Measurements from ENCODE around the gene VKORC1. TPM values are rescaled to one million over a fixed set of nuclear protein-coding genes. Genes with fewer than 3 reads are reported as not detected.

VKORC1 gene
- total RNA-seq (2021; fragmentation: NEBNext Ultra II Directional; extraction: Animal tissue kit (Norgen Biotek cat#: 25700)) (83.3 and 84.1 TPM in 2 replicates), polyA plus RNA-seq (2011; rRNA removed) (483 and 512 TPM in 2 replicates), polyA minus RNA-seq (2011; rRNA and poly(A)+ RNA removed) (162 and 226 TPM in 2 replicates)
- 255 TPM for polyA plus RNA-seq (2011; cell fraction: cytosol; rRNA removed)
- polyA plus RNA-seq (2011; cell fraction: nucleus; rRNA removed), result 252 TPM
- polyA plus RNA-seq (2012, experiment 1 of 2), result 102 to 148 TPM (median 131 TPM) in 4 replicates
- 241 TPM for polyA plus RNA-seq (2012, experiment 2 of 2)
- 194 TPM for polyA plus RNA-seq (2013, experiment 1 of 2)
- polyA plus RNA-seq (2013, experiment 2 of 2), result 225 TPM
- 64.1 TPM for polyA minus RNA-seq (2011; cell fraction: cytosol; rRNA and poly(A)+ RNA removed)
- polyA minus RNA-seq (2011; cell fraction: nucleus; rRNA and poly(A)+ RNA removed), result 59.3 TPM
- long read RNA-seq, experiment 1, transcript VKORC1-205 (3 exons, 1,012 nt), result major isoform, 53 of 85 reads
- long read RNA-seq, experiment 1, transcript VKORC1-203 (2 exons, 901 nt), result minor isoform, 23 of 85 reads
- long read RNA-seq, experiment 1, partial matches to known transcripts, result 5 of 85 reads
- long read RNA-seq, experiment 1, other reads (novel, unspliced or antisense), result 3 of 85 reads
- long read RNA-seq, experiment 2, transcript VKORC1-201 (3 exons, 876 nt), result minor isoform, 5 of 84 reads
- long read RNA-seq, experiment 2, transcript VKORC1-205 (3 exons, 1,012 nt), result major isoform, 70 of 84 reads
- long read RNA-seq, experiment 2, partial matches to known transcripts, result 0 of 84 reads
- long read RNA-seq, experiment 2, other reads (novel, unspliced or antisense), result 2 of 84 reads

DNA sequence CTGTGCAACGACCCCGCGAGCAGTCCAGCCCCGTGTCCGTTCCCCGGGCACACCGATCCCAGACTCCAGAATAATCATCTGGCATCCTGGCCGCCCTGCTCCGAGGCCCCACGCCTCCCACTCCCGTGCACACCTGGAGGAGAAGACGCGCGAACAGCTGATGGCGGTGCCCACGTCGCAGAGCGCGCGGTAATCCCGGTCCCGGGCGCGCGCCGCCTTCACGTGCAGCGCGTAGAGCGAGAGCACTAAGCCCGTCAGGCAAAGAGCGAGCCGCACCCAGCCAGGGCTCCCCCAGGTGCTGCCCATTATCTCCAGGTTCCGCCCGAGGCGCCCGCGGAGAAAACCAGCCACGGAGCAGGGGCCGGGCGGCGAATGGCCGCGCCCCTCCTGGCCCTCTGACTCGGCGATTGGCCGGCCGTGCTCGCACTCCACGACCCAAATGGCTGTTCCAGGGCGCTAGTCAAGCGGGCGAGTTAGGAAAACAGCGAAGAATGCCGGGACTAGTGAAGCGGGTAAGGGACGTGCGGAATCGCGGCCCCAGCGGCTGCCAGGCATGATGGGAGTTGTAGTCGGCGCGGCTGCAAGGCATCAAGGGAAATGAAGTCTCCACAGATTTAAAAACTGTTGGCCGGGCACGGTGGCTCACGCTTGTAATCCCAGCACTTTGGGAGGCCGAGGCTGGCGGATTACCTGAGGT, at the start of gene VKORC1:
Gene VKORC1 (minus strand): TSS at position 374 of the 697 bp plus-strand sequence. CDS start 68 bp downstream, at position 306.
- H3K79me1 ChIP-seq (ENCODE audit: low read depth, low read length), result peaks cover 10% of the 10 kb centered on the region
- H3K27me3 ChIP-seq (replicated peaks in 1 of 4; ENCODE audit: control insufficient read depth in 3 of 4, extremely low read depth in 1 of 4, insufficient read depth in 3 of 4, low read length in 3 of 4), result no peaks in the 10 kb centered on the region
- H2AK5ac ChIP-seq (ENCODE audit: low read depth, low read length), result peak within 1 kb of the TSS; percentile 53; the same call in 1 of the 2 replicates
- peak within 1 kb of the TSS; percentile 91 for H3K14ac ChIP-seq (ENCODE audit: insufficient read length)
- peaks cover 2 to 13% of the 10 kb centered on the region in 2 experiments for H4K20me1 ChIP-seq (replicated peaks in 1 of 2; ENCODE audit: control insufficient read depth in 1 of 2, insufficient read depth in 2 of 2, low read length in 2 of 2)
- FAIRE-seq (no peak), DNase-seq (ENCODE audit: low read depth in 1 of 2, low spot score in 2 of 2) (peak; percentile 90 to 92)
- peak within 1 kb of the TSS; percentile 16; the same call in 1 of the 2 replicates for H3K27ac ChIP-seq (ENCODE audit: low read depth, low read length)
- peaks cover 10% of the 10 kb centered on the region for H3K23me2 ChIP-seq (ENCODE audit: low read depth, low read length)
- peak within 1 kb of the TSS; percentile 87 for H3K18ac ChIP-seq (ENCODE audit: extremely low read depth, low read length)
- WGBS, 2 experiments (ENCODE audit: extremely low coverage in 1 of 2, insufficient coverage in 1 of 2, insufficient read length in 1 of 2, insufficient replicate concordance in 2 of 2, low coverage in 1 of 2, low lambda C conversion rate in 2 of 2, missing lambda C conversion rate in 1 of 2), result 2% methylated on average over 49 of the region's 69 CpGs; no CpG with 5 or more reads in 1 of the 2 experiments
- H3K4ac ChIP-seq (replicated peaks; ENCODE audit: insufficient read length, low read depth, low read length), result peak within 1 kb of the TSS; percentile 3
- peak within 1 kb of the TSS; percentile 82 for H3K56ac ChIP-seq (replicated peaks; ENCODE audit: insufficient read length, low read depth, low read length)
- H2BK120ac ChIP-seq (replicated peaks; ENCODE audit: low read depth, low read length), result peak within 1 kb of the TSS; percentile 43
- no peak within 1 kb of the TSS for H3K23ac ChIP-seq (ENCODE audit: insufficient read length)
- peak within 1 kb of the TSS; percentile 85 to 91 for H3K4me2 ChIP-seq (ENCODE audit: insufficient read depth in 1 of 2, low read depth in 2 of 2, low read length in 2 of 2)
- peak within 1 kb of the TSS; percentile 29; the same call in 1 of the 2 replicates for H2BK15ac ChIP-seq (ENCODE audit: low read length)
- POLR2A ChIA-PET (ENCODE audit: partially characterized antibody), result interaction anchor here (0.7 to 4.2 kb wide), 10 partner anchors 8 to 110 kb away, joined by 3 to 26 read pairs (median 5); partner anchors contain the start of genes FUS, HSD3B7, KAT8 and ZNF646
- H3K9ac ChIP-seq (replicated peaks in 1 of 4; ENCODE audit: extremely low read depth in 1 of 4, low read depth in 3 of 4, low read length in 3 of 4), result peak within 1 kb of the TSS; percentile 46 to 83 (median 73)
- peak within 1 kb of the TSS; percentile 86; the same call in 1 of the 2 replicates for H2BK5ac ChIP-seq (ENCODE audit: low read depth, low read length)
- no peaks in the 10 kb centered on the region for H3K9me3 ChIP-seq (ENCODE audit: insufficient read depth in 2 of 2, low read depth in 1 of 2, low read length in 1 of 2)
- H4K5ac ChIP-seq (ENCODE audit: insufficient read length, low read depth, low read length), result peak within 1 kb of the TSS; percentile 89
- CTCF ChIA-PET (ENCODE audit: partially characterized antibody), result interaction anchor here (0.7 to 1.4 kb wide), 2 partner anchors 13 to 21 kb away, joined by 3 to 5 read pairs; partner anchors contain the start of genes ZNF646 and ZNF668
- peaks cover 0 to 9% (median 3%) of the 10 kb centered on the region in 4 experiments; a peak in 4 of 7 replicates for H3K4me1 ChIP-seq (replicated peaks in 1 of 4; ENCODE audit: control insufficient read depth in 3 of 4, insufficient read depth in 4 of 4, low read length in 3 of 4)
- peak within 1 kb of the TSS; percentile 54 for H2AFZ ChIP-seq (ENCODE audit: low read length)
- peaks cover 0 to 11% (median 4%) of the 10 kb centered on the region in 4 experiments; a peak in 5 of 8 replicates for H3K36me3 ChIP-seq (ENCODE audit: control insufficient read depth in 2 of 4, insufficient read depth in 4 of 4, low read length in 3 of 4)
- H4K91ac ChIP-seq (replicated peaks; ENCODE audit: insufficient read length, low read length), result peak within 1 kb of the TSS; percentile 55
- peak within 1 kb of the TSS; percentile 87 to 96 (median 92) for H3K4me3 ChIP-seq (ENCODE audit: extremely low read depth in 1 of 4, insufficient read depth in 2 of 4, low read depth in 3 of 4, low read length in 4 of 4)
- H4K8ac ChIP-seq (ENCODE audit: extremely low read depth, insufficient read depth, low read length), result peak within 1 kb of the TSS; percentile 83
- H3K79me2 ChIP-seq (ENCODE audit: control insufficient read depth in 1 of 2, insufficient read depth in 2 of 2, low read length in 2 of 2), result peaks cover 0 to 7% of the 10 kb centered on the region in 2 experiments; a peak in 1 of 4 replicates
- H2BK20ac ChIP-seq (ENCODE audit: low read length), result peak within 1 kb of the TSS; percentile 80; the same call in 1 of the 2 replicates
- peak within 1 kb of the TSS; percentile 75; the same call in 1 of the 2 replicates for H2BK12ac ChIP-seq (ENCODE audit: low read depth, low read length)
- TF ChIP-seq HDAC6 (IDR thresholded peaks at IDR 0.05; ENCODE audit: low read depth, low read length) (no peak), SIRT6 (IDR thresholded peaks at IDR 0.05; ENCODE audit: low read length) (no peak), YY1 (IDR thresholded peaks at IDR 0.05; ENCODE audit: low read depth, low read length) (no peak; the same call in 1 of the 2 replicates), BCL11A (IDR thresholded peaks at IDR 0.05; ENCODE audit: low read depth in 2 of 2, low read length in 2 of 2) (no peak), SIN3A (conservative IDR thresholded peaks at IDR 0.05 in 1 of 2, IDR thresholded peaks at IDR 0.05 in 1 of 2; ENCODE audit: low read depth in 1 of 2, low read length in 2 of 2) (peak in 1 of 2 experiments; percentile 16; a peak in 1 of 4 replicates)
- TF ChIP-seq, protein P1, sequence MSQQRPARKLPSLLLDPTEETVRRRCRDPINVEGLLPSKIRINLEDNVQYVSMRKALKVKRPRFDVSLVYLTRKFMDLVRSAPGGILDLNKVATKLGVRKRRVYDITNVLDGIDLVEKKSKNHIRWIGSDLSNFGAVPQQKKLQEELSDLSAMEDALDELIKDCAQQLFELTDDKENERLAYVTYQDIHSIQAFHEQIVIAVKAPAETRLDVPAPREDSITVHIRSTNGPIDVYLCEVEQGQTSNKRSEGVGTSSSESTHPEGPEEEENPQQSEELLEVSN (IDR thresholded peaks at IDR 0.05), result no peak
